GM18520 (cell line): ENCODE data around the gene GPR15.

Experiments used
- ATAC-seq: cut with Tn5 transposase; IDR thresholded peaks from one replicate; pipeline ENCODE4 v1.9.1; 2021; ENCODE audit not compliant: unreplicated experiment

Gene GPR15

GRCh38 chr3:98531622-98532274 lies at the start of gene GPR15:
TSS of gene GPR15 (plus strand) at chr3:98531978. CDS start at chr3:98532034, 56 bp downstream.
- peak; percentile 23 for ATAC-seq

GRCh38 chr3:98482717-98483482 lies 48.9 kb upstream of the GPR15 start:
- ATAC-seq: no peak

- ATAC-seq: no peak
Observed at GRCh38 chr3:98483626-98484025, 48.2 kb upstream of the GPR15 start.

GRCh38 chr3:98497381-98497780 lies 34.4 kb upstream of the GPR15 start, which contains the start of gene OR5K2:
TSS of gene OR5K2 (plus strand) at chr3:98497681. CDS start at chr3:98497681, 0 bp downstream.
- ATAC-seq: no peak

GRCh38 chr3:98500019-98500418 lies 31.8 kb upstream of the GPR15 start:
- no peak for ATAC-seq

- ATAC-seq: no peak
Observed at GRCh38 chr3:98501270-98501669, 30.5 kb upstream of the GPR15 start.

GRCh38 chr3:98501863-98502576 lies 29.8 kb upstream of the GPR15 start:
- ATAC-seq: no peak

GRCh38 chr3:98504539-98504938 lies 27.2 kb upstream of the GPR15 start:
- ATAC-seq: no peak

- ATAC-seq: no peak
Observed at GRCh38 chr3:98508582-98508981, 23.2 kb upstream of the GPR15 start.

- ATAC-seq: no peak
Observed at GRCh38 chr3:98512576-98512975, 19.2 kb upstream of the GPR15 start.

- ATAC-seq: no peak
Observed at GRCh38 chr3:98513091-98513511, 18.7 kb upstream of the GPR15 start.

GRCh38 chr3:98513736-98514135 lies 18.0 kb upstream of the GPR15 start:
- no peak for ATAC-seq

- no peak for ATAC-seq
Observed at GRCh38 chr3:98514948-98515347, 16.8 kb upstream of the GPR15 start.

- ATAC-seq: no peak
Observed at GRCh38 chr3:98518816-98519215, 13.0 kb upstream of the GPR15 start.

GRCh38 chr3:98519351-98519750 lies 12.4 kb upstream of the GPR15 start:
- no peak for ATAC-seq

GRCh38 chr3:98521897-98522543 lies 9.8 kb upstream of the GPR15 start:
- peak; percentile 23 for ATAC-seq

GRCh38 chr3:98522544-98523281 lies 9.1 kb upstream of the GPR15 start, which contains the start of gene CLDND1:
TSS of gene CLDND1 (minus strand) at chr3:98522902. CDS start at chr3:98521424, 1,478 bp downstream.
- ATAC-seq: peak; percentile 71

- no peak for ATAC-seq
Observed at GRCh38 chr3:98525494-98525893, 6.3 kb upstream of the GPR15 start.

- ATAC-seq: no peak
Observed at GRCh38 chr3:98528474-98529346, 3.1 kb upstream of the GPR15 start.
